ENCODE data around the gene FLYWCH2.

The FLYWCH2 gene

DNA sequence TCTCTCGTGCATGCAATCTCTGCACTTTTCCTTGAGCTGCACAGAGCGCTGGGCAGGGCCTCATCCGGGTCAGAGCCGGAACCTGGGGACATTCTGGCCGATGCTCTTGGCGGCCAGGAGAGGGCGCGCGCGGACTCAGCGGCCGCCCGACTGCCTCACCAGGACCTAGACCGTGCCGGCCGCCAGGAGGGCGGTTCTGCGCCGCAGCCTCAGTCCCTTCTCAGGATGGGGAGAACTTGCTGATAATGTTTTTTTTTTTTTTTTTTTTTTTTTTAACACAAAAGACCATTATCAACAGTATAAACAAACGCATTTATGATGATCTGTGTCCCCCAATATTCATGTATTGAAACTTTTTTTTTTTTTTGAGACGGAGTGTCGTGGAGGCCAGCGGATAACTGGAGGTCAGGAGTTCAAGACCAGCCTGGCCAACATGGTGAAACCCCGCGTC is 8.1 kb upstream of the FLYWCH2 start:
- Histone ChIP-seq H4K91ac (ENCODE audit: low read depth, low read length, poor library complexity) (no peak overlapping the region), H2BK15ac (ENCODE audit: low read length) (no peak overlapping the region), H3K18ac (ENCODE audit: low read length) (no peak overlapping the region), H2AFZ (ENCODE audit: low read length) (peak overlapping the region; percentile 80), H2AK5ac (ENCODE audit: low read depth, low read length) (no peak overlapping the region), H2BK5ac (ENCODE audit: low read length) (no peak overlapping the region), H3K23ac (ENCODE audit: low read depth, low read length, poor library complexity) (no peak overlapping the region), H4K8ac (ENCODE audit: low read depth, low read length) (no peak overlapping the region), H3K4ac (ENCODE audit: low read length) (no peak overlapping the region), H3K27me3 (ENCODE audit: control insufficient read depth in 3 of 3, insufficient read depth in 3 of 3, low read depth in 1 of 3, low read length in 3 of 3) (peaks cover 0 to 17% (median 6%) of the 10 kb centered on the region in 3 experiments), H3K9ac (ENCODE audit: low read depth, low read length, poor library complexity) (no peak overlapping the region), H3K4me2 (ENCODE audit: insufficient read depth, low read length, poor library complexity, severe bottlenecking) (no peak overlapping the region), H3K36me3 (replicated peaks in 1 of 2; ENCODE audit: control insufficient read depth in 2 of 2, insufficient read depth in 2 of 2, low read length in 2 of 2) (no peaks in the 10 kb centered on the region), H3K4me1 (ENCODE audit: control insufficient read depth in 2 of 2, insufficient read depth in 1 of 2, low read depth in 1 of 2, low read length in 2 of 2) (no peaks in the 10 kb centered on the region), H2BK120ac (ENCODE audit: low read depth, low read length) (no peak overlapping the region), H3K9me3 (replicated peaks in 1 of 2; ENCODE audit: control insufficient read depth in 2 of 2, insufficient read depth in 1 of 2, low read depth in 1 of 2, low read length in 2 of 2) (peaks cover 3 to 5% of the 10 kb centered on the region in 2 donors), H2BK12ac (ENCODE audit: low read length) (no peak overlapping the region), H3K27ac (replicated peaks; ENCODE audit: low read length) (no peak overlapping the region), H3K79me1 (ENCODE audit: low read depth, low read length) (no peaks in the 10 kb centered on the region), H3K4me3 (ENCODE audit: low read length in 2 of 2) (no peak overlapping the region), H3K14ac (ENCODE audit: low read length) (no peak overlapping the region)
- peak; percentile 62 for DNase-seq (ENCODE audit: low spot score)
- no CpG with 5 or more reads among the region's 25 CpGs for WGBS, 2 donors (ENCODE audit: extremely low coverage in 2 of 2, insufficient read length in 2 of 2, insufficient replicate concordance in 1 of 2)

DNA sequence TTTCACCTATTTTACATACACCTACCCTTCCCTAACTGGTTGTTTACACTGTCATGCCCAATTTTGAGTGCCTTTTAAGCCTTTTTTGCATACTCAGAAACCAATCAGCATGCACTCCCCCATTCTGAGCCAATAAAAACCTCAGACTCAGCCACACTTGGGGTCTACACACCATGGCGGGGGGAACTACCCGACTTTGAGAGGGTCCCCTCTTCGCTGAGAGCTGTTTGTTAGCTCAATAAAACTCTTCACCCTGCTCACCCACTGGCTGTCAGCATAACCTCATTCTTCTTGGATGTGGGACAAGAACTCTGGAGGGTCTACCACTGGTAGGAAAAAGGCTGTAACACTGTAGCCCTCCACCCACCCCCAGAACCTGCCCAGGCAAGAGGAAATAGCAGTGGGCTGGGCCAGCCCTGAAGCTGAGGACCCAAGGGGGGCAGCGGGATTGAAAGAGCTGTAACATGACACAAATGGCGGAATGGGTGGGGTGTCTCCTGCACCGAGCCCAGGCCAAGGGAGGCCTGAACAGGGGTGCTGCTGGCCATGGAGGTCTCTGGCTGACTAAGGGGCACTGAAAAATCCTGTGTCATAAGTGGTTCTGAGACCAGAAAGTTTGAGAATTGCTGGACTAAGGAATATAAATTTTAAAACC is 3.0 kb upstream of the FLYWCH2 start:
- no peak overlapping the region for H3K18ac ChIP-seq (ENCODE audit: low read length)
- no peaks in the 10 kb centered on the region for H3K79me1 ChIP-seq (ENCODE audit: low read depth, low read length)
- no peaks in the 10 kb centered on the region for H3K36me3 ChIP-seq (replicated peaks in 1 of 2; ENCODE audit: control insufficient read depth in 2 of 2, insufficient read depth in 2 of 2, low read length in 2 of 2)
- H3K9ac ChIP-seq (ENCODE audit: low read depth, low read length, poor library complexity): no peak overlapping the region
- no peak overlapping the region for H2BK15ac ChIP-seq (ENCODE audit: low read length)
- no peak overlapping the region for H3K4ac ChIP-seq (ENCODE audit: low read length)
- H3K4me3 ChIP-seq (ENCODE audit: low read length in 2 of 2): peak overlapping the region in 1 of 2 donors; percentile 58
- no peak overlapping the region for H3K4me2 ChIP-seq (ENCODE audit: insufficient read depth, low read length, poor library complexity, severe bottlenecking)
- no peak overlapping the region for H3K23ac ChIP-seq (ENCODE audit: low read depth, low read length, poor library complexity)
- H3K27ac ChIP-seq (replicated peaks; ENCODE audit: low read length): no peak overlapping the region
- H3K4me1 ChIP-seq (ENCODE audit: control insufficient read depth in 2 of 2, insufficient read depth in 1 of 2, low read depth in 1 of 2, low read length in 2 of 2): peaks cover 1 to 5% of the 10 kb centered on the region in 2 donors
- no peak overlapping the region for H2BK12ac ChIP-seq (ENCODE audit: low read length)
- no peak for DNase-seq (ENCODE audit: low spot score)
- H4K91ac ChIP-seq (ENCODE audit: low read depth, low read length, poor library complexity): no peak overlapping the region
- WGBS, 2 donors (ENCODE audit: extremely low coverage in 2 of 2, insufficient read length in 2 of 2, insufficient replicate concordance in 1 of 2): no CpG with 5 or more reads among the region's 6 CpGs
- H2AFZ ChIP-seq (ENCODE audit: low read length): no peak overlapping the region
- no peak overlapping the region for H4K8ac ChIP-seq (ENCODE audit: low read depth, low read length)
- H3K27me3 ChIP-seq (ENCODE audit: control insufficient read depth in 3 of 3, insufficient read depth in 3 of 3, low read depth in 1 of 3, low read length in 3 of 3): no peaks in the 10 kb centered on the region
- H2BK120ac ChIP-seq (ENCODE audit: low read depth, low read length): no peak overlapping the region
- H2BK5ac ChIP-seq (ENCODE audit: low read length): no peak overlapping the region
- H3K9me3 ChIP-seq (replicated peaks in 1 of 2; ENCODE audit: control insufficient read depth in 2 of 2, insufficient read depth in 1 of 2, low read depth in 1 of 2, low read length in 2 of 2): peaks cover 3 to 10% of the 10 kb centered on the region in 2 donors
- H3K14ac ChIP-seq (ENCODE audit: low read length): no peak overlapping the region
- no peak overlapping the region for H2AK5ac ChIP-seq (ENCODE audit: low read depth, low read length)

DNA sequence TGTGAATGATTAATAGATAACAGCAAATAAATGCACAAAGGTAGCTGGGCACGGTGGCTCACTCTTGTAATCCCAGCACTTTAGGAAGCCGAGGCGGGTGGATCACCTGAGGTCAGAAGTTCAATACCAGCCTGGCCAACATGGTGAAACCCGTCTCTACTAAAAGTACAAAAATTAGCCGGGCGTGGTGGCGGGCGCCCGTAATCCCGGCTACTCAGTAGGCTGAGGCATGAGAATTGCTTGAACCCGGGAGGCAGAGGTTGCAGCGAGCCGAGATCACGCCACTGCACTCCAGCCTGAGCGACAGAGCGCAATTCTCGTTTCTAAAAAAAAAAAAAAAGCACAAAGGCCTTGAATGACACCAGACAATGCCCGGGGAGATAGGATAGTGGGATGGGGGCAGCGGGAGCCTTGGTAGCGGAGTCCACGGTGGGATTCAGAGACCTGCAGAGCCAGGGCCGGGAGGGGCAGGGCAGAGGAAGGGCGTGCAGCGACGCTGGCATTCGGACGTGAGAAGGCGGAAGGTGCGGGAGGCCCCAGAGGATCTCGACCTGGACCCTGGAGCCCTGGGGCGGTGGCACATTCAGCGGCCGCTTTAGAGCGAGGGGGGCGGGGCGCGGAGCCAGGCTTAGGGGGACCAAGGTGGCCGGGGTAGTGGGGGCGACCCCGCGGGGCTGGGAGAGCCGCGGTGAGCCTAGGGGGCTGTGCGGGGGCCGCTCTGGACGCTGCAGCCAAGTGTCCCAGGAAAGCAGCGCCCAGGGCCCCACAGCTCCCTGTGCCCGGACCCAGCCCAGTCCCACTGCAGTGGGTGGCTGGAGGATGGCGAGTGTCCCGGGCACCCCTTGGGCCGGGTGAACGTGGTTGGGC is 999 bp upstream of the FLYWCH2 start:
- H3K18ac ChIP-seq (ENCODE audit: low read length): peak overlapping the region; percentile 92
- H3K4me1 ChIP-seq (ENCODE audit: control insufficient read depth in 2 of 2, insufficient read depth in 1 of 2, low read depth in 1 of 2, low read length in 2 of 2): peaks cover 1 to 5% of the 10 kb centered on the region in 2 donors
- WGBS, 2 donors (ENCODE audit: extremely low coverage in 2 of 2, insufficient read length in 2 of 2, insufficient replicate concordance in 1 of 2): no CpG with 5 or more reads among the region's 52 CpGs
- H3K4me3 ChIP-seq (ENCODE audit: low read length in 2 of 2): peak overlapping the region; percentile 60 to 86
- no peak overlapping the region for H4K91ac ChIP-seq (ENCODE audit: low read depth, low read length, poor library complexity)
- H2BK120ac ChIP-seq (ENCODE audit: low read depth, low read length): no peak overlapping the region
- peak overlapping the region; percentile 50 for H3K23ac ChIP-seq (ENCODE audit: low read depth, low read length, poor library complexity)
- no peak overlapping the region for H2BK12ac ChIP-seq (ENCODE audit: low read length)
- H3K27ac ChIP-seq (replicated peaks; ENCODE audit: low read length): no peak overlapping the region
- peak overlapping the region; percentile 75 for H3K9ac ChIP-seq (ENCODE audit: low read depth, low read length, poor library complexity)
- H3K14ac ChIP-seq (ENCODE audit: low read length): peak overlapping the region; percentile 31
- peak overlapping the region; percentile 94 for H2AFZ ChIP-seq (ENCODE audit: low read length)
- peaks cover 2% of the 10 kb centered on the region for H3K79me1 ChIP-seq (ENCODE audit: low read depth, low read length)
- no peak overlapping the region for H3K4ac ChIP-seq (ENCODE audit: low read length)
- no peaks in the 10 kb centered on the region for H3K36me3 ChIP-seq (replicated peaks in 1 of 2; ENCODE audit: control insufficient read depth in 2 of 2, insufficient read depth in 2 of 2, low read length in 2 of 2)
- DNase-seq (ENCODE audit: low spot score): no peak
- H2AK5ac ChIP-seq (ENCODE audit: low read depth, low read length): no peak overlapping the region
- H2BK5ac ChIP-seq (ENCODE audit: low read length): no peak overlapping the region
- H4K8ac ChIP-seq (ENCODE audit: low read depth, low read length): peak overlapping the region; percentile 65
- peaks cover 3 to 10% of the 10 kb centered on the region in 2 donors for H3K9me3 ChIP-seq (replicated peaks in 1 of 2; ENCODE audit: control insufficient read depth in 2 of 2, insufficient read depth in 1 of 2, low read depth in 1 of 2, low read length in 2 of 2)
- H2BK15ac ChIP-seq (ENCODE audit: low read length): no peak overlapping the region
- H3K4me2 ChIP-seq (ENCODE audit: insufficient read depth, low read length, poor library complexity, severe bottlenecking): peak overlapping the region; percentile 86
- H3K27me3 ChIP-seq (ENCODE audit: control insufficient read depth in 3 of 3, insufficient read depth in 3 of 3, low read depth in 1 of 3, low read length in 3 of 3): no peaks in the 10 kb centered on the region

DNA sequence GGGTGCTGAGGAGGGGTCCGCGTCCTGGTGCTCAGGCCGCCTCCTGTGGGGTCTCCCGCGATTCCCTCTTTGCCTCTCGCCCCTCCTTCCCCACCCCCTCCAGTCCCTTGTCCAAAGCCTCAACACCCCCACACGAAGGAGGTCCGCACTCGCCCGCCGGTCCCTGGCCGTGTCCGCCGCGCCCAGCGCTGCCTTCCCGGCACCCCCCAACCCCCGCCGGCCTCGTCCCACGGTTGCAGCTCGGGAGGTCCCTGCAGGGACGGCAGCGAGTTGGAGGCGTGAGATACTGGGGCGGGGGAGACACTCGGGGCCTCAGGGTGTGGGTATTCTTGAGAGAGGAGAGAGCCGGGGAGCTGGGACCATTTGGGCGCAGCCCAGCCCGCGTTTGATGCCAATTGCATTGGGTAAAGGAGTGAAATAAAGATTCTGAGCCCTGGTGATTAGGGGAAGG is 468 bp downstream of the FLYWCH2 start:
- Histone ChIP-seq H3K4me1 (ENCODE audit: control insufficient read depth in 2 of 2, insufficient read depth in 1 of 2, low read depth in 1 of 2, low read length in 2 of 2) (peaks cover 1 to 5% of the 10 kb centered on the region in 2 donors), H3K9me3 (replicated peaks in 1 of 2; ENCODE audit: control insufficient read depth in 2 of 2, insufficient read depth in 1 of 2, low read depth in 1 of 2, low read length in 2 of 2) (peaks cover 3 to 10% of the 10 kb centered on the region in 2 donors), H2BK5ac (ENCODE audit: low read length) (peak overlapping the region; percentile 88), H3K79me1 (ENCODE audit: low read depth, low read length) (peaks cover 2% of the 10 kb centered on the region), H3K23ac (ENCODE audit: low read depth, low read length, poor library complexity) (peak overlapping the region; percentile 97), H3K9ac (ENCODE audit: low read depth, low read length, poor library complexity) (peak overlapping the region; percentile 99), H3K18ac (ENCODE audit: low read length) (peak overlapping the region; percentile 91), H2AK5ac (ENCODE audit: low read depth, low read length) (peak overlapping the region; percentile 56), H3K4me2 (ENCODE audit: insufficient read depth, low read length, poor library complexity, severe bottlenecking) (peak overlapping the region; percentile 98), H2BK12ac (ENCODE audit: low read length) (no peak overlapping the region), H4K8ac (ENCODE audit: low read depth, low read length) (peak overlapping the region; percentile 92), H3K27ac (replicated peaks; ENCODE audit: low read length) (peak overlapping the region; percentile 35), H3K4me3 (ENCODE audit: low read length in 2 of 2) (peak overlapping the region; percentile 60 to 95), H2AFZ (ENCODE audit: low read length) (peak overlapping the region; percentile 95), H4K91ac (ENCODE audit: low read depth, low read length, poor library complexity) (no peak overlapping the region), H3K36me3 (replicated peaks in 1 of 2; ENCODE audit: control insufficient read depth in 2 of 2, insufficient read depth in 2 of 2, low read length in 2 of 2) (no peaks in the 10 kb centered on the region), H2BK120ac (ENCODE audit: low read depth, low read length) (no peak overlapping the region), H3K27me3 (ENCODE audit: control insufficient read depth in 3 of 3, insufficient read depth in 3 of 3, low read depth in 1 of 3, low read length in 3 of 3) (no peaks in the 10 kb centered on the region), H3K4ac (ENCODE audit: low read length) (peak overlapping the region; percentile 76), H3K14ac (ENCODE audit: low read length) (peak overlapping the region; percentile 97), H2BK15ac (ENCODE audit: low read length) (peak overlapping the region; percentile 75)
- DNase-seq (ENCODE audit: low spot score): no peak
- no CpG with 5 or more reads among the region's 31 CpGs for WGBS, 2 donors (ENCODE audit: extremely low coverage in 2 of 2, insufficient read length in 2 of 2, insufficient replicate concordance in 1 of 2)
